ENCODE data around the gene ERBB3. TPM values are rescaled to one million over a fixed set of nuclear protein-coding genes. Genes with fewer than 3 reads are reported as not detected.

Gene ERBB3
- total RNA-seq, 1 experiment from 2014 or later, result 64.3 TPM

- Mint-ChIP-seq H3K4me3 (no peak overlapping the region), H3K36me3 (peaks cover 74% of the 10 kb centered on the region), H3K27ac (no peak overlapping the region; the same call in 1 of the 2 replicates), H3K27me3 (ENCODE audit: low read depth) (no peaks in the 10 kb centered on the region), H3K4me1 (peaks cover 14% of the 10 kb centered on the region), H3K9me3 (no peaks in the 10 kb centered on the region)
- DNase-seq (ENCODE audit: low spot score) (no peak), ATAC-seq (no peak)
- POLR2A ChIA-PET, result no interaction called here
- CTCF ChIA-PET, result no interaction called here
- TF ChIP-seq SMAD3 (CRISPR knock-in tag; IDR thresholded peaks at IDR 0.05; ENCODE audit: borderline replicate concordance) (no peak), TCF7 (CRISPR knock-in tag; IDR thresholded peaks at IDR 0.05; ENCODE audit: low read depth) (no peak), ZNF396 (CRISPR knock-in tag; IDR thresholded peaks at IDR 0.05; ENCODE audit: borderline replicate concordance) (no peak), ESRRA (CRISPR knock-in tag; IDR thresholded peaks at IDR 0.05; ENCODE audit: borderline replicate concordance) (no peak), ATF6 (CRISPR knock-in tag; IDR thresholded peaks at IDR 0.05) (no peak), ZNF532 (CRISPR knock-in tag; IDR thresholded peaks at IDR 0.05; ENCODE audit: borderline replicate concordance) (no peak), HMGXB4 (CRISPR knock-in tag; IDR thresholded peaks at IDR 0.05) (no peak), FOXP4 (CRISPR knock-in tag; IDR thresholded peaks at IDR 0.05) (no peak), ZNF138 (CRISPR knock-in tag; conservative IDR thresholded peaks at IDR 0.05) (no peak), STAT6 (CRISPR knock-in tag; conservative IDR thresholded peaks at IDR 0.05; ENCODE audit: low read depth) (no peak), ZNF512 (CRISPR knock-in tag; IDR thresholded peaks at IDR 0.05; ENCODE audit: borderline replicate concordance) (no peak), HMGA2 (CRISPR knock-in tag; IDR thresholded peaks at IDR 0.05) (no peak), E2F1 (CRISPR knock-in tag; IDR thresholded peaks at IDR 0.05) (no peak), ZNF281 (CRISPR knock-in tag; IDR thresholded peaks at IDR 0.05) (no peak)
These were observed 30.6 kb downstream of the ERBB3 start for GRCh38 chr12:56110571-56110970.
